Cardiac fibroblast (primary cell): ENCODE results near the gene SMC1B.

Source experiments
- DNase-seq, 2 donors: peaks; one replicate each; pipeline versions ENCODE4 v3.0.0 to v3.0.0-alpha.2; 2010; ENCODE audit warnings: low read depth in 2 of 2
- H3K4me3 ChIP-seq, 2 donors: replicated peaks in 1 of 2; 1 replicate in 1 of 2; 2 replicates in 1 of 2; pipeline ENCODE4 v1.5.1; 2011; ENCODE audit warnings: low read depth in 2 of 2, low read length in 2 of 2, mild to moderate bottlenecking in 2 of 2, moderate library complexity in 1 of 2
- TF ChIP-seq, protein P1 (sequence below): IDR thresholded peaks from one replicate; pipeline ENCODE4 v1.5.1; 2011; ENCODE audit warnings: low read depth, mild to moderate bottlenecking, low read length, inconsistent platforms

Gene SMC1B

DNA sequence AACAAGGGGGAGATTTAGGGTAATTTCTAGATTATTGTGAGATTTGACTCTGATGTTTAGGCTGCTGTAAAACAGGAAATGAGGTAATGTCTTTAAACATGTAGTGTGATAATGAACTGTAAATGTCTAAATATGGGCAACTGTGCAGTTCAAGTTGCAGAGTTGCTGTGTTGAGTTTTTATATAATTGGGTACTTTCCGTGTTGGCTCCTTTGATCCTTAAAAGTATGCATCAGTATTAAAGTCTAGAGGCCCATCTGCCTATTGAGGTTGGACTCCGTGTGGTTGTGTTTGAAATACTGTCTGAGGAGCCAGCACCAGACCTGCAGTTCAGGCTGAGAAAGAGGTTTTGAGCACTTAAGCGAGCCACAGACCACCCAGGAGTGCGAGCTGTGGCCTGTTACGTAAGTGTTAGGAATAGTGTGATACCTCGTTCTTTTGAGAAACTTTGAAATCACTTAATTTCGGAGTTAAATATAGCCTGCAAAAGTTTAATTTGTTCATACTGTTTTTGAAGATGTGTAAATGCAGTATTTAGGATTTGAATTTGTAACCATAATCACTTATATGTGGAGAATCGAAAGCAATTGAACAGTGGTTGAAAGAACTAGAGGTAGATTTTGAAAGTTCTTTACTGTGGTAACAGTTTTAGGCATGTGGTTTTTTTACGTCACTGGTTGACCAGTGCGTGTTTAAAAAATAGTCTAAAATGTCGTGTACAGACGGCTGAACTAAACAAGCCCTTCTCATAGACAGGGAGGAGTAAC lies 94.7 kb downstream of the SMC1B start:
- DNase-seq, result peak in 1 of 2 donors; percentile 17
- no peak overlapping the region for H3K4me3 ChIP-seq
- TF ChIP-seq, protein P1, sequence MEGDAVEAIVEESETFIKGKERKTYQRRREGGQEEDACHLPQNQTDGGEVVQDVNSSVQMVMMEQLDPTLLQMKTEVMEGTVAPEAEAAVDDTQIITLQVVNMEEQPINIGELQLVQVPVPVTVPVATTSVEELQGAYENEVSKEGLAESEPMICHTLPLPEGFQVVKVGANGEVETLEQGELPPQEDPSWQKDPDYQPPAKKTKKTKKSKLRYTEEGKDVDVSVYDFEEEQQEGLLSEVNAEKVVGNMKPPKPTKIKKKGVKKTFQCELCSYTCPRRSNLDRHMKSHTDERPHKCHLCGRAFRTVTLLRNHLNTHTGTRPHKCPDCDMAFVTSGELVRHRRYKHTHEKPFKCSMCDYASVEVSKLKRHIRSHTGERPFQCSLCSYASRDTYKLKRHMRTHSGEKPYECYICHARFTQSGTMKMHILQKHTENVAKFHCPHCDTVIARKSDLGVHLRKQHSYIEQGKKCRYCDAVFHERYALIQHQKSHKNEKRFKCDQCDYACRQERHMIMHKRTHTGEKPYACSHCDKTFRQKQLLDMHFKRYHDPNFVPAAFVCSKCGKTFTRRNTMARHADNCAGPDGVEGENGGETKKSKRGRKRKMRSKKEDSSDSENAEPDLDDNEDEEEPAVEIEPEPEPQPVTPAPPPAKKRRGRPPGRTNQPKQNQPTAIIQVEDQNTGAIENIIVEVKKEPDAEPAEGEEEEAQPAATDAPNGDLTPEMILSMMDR, result no peak

DNA sequence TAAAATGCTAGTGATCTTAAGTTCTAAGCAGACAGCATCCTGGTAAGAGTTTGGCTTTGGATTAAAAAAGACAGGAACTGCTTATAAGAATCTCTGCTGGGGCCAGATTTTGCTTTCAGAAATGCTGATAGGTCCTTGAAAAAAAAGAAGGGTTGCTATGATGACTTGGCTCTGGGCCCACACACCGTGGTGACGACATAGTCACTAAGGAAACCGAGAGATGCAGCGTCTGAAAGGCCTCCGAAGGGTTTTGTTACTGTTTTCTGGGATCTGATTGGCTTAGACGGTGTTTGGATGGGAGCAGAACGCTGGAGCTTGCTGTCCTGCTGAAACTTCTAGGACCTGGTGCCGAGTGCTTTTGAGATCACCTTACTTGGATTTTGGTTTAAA lies 95.2 kb downstream of the SMC1B start:
- TF ChIP-seq, protein P1, result no peak
- peak; percentile 97 for DNase-seq
- no peak overlapping the region for H3K4me3 ChIP-seq

DNA sequence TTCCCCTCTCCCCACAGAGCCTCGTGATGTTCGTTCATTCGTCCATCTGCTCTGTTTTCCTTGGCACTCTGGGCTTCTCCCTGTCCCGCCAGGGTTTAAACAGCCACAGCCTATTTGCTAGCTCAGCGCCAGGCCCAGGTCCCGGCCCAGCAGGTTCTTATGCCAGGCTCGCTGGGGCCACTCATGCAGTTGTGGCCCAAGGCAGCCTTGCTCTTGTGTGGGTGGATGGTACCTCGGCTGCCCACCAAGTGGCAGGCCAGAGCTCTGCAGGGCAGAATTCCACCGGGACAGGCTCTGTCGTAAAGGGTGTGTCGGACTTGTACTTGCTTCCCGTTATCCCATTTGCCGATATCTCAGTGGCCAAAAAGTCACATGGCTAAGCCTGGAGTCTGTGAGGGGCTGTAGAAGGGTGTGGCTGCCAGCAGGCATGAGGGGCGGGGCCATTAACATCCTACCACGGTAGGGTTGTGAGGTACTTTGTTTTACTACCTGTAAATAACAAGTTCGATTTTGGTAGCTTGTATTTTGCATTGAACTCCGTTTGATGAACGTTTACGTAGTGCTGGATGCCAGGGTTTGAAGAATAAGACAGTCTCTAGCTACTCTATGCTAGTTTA lies 95.7 kb downstream of the SMC1B start:
- DNase-seq, result peak; percentile 57 to 77
- TF ChIP-seq, protein P1, result peak; percentile 41
- H3K4me3 ChIP-seq, result no peak overlapping the region

DNA sequence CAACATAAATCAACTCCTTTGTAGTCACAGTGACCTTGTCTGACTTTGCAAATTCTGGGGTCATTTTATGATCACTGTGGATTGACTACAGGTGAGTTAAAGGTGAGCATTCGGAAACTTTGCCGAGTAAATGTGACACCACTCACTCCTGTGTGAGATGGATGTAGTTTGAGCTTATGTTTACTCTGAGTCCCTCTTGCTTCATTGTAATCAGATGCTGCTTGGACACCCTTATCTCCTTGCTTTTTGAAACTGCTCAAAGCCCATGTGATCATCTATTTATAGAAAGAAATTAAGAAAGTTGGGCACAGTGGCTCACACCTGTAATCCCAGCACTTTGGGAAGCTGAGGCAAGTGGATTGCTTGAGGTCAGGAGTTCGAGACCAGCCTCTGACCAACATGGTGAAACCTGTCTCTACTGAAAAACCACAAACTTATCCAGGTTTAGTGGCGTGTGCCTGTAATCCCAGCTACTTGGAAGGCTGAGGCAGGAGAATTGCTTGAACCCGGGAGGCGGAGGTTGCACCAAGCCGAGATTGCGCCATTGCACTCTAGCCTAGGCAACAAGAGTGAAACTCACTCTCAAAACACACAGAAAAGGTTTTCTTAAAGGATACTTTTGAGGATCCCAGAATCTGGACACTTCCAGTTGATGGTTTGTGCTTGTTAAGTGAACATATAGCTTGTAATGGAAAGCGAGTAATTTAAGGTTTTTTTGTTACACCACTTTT lies 96.4 kb downstream of the SMC1B start:
- DNase-seq, result no peak
- TF ChIP-seq, protein P1, result no peak
- no peak overlapping the region for H3K4me3 ChIP-seq

DNA sequence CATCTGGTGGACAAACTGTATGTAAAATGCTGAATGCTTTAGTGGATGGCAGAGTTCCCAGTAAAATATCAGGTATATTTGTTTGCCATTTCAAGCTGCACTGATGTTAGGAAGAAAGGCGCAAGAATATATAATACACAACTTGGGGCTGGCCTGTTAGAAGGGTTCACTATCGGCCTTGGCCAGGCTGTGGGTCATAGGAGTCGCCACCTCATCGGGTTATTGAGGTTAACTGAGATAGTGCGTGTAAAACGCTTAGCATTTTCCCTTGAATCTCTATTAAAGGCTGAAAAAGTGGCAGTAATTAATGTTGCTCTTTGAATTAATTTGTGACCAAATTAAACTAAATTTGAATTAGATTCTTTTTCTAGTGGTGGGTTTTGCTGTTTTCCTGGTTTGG lies 98.6 kb downstream of the SMC1B start:
- TF ChIP-seq, protein P1, result no peak
- no peak for DNase-seq
- no peak overlapping the region for H3K4me3 ChIP-seq

DNA sequence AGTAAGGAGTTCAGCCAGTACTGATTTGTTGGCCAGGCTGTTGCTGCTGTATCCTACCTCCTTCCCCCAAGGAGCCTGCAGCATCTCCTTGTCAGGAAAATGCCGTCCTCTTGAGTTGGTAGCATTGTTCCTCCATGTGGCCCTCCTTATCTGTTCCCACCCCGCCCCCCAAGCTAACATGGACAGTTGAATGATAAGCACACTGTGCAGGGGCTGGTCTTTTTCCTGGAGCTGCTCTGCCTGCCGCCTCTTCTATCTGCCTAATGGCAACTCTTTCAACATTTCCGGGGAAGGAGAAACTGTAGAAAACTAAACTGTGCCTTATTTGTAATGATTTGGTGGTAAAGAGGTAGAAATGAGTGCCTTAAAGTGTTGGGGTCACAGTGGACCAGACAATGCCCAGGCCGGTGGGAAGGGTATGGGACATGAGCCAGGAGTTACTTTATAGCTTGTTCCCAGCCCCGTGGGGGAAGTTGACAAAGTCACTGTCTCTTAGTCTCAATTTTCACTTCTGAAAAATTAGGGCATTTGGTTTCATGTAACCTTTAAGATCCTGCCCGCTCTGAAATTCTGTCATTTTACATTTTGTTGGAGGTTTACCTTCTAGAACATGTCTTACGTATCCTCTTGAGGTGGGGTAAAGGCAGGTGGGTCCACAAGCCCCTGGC lies 99.2 kb downstream of the SMC1B start:
- peak in 1 of 2 donors; percentile 29 for DNase-seq
- no peak overlapping the region for H3K4me3 ChIP-seq
- TF ChIP-seq, protein P1, result no peak
